ENCODE results near the gene TTBK2. TPM values are rescaled to one million over a fixed set of nuclear protein-coding genes. Genes with fewer than 3 reads are reported as not detected.

TTBK2 gene
- total RNA-seq, 1 donor from 2014 or later: 9.9 TPM

- no peak for DNase-seq (ENCODE audit: low read depth in 2 of 2)
Observed at GRCh38 chr15:42693942-42694341, 226.6 kb downstream of the TTBK2 start.

GRCh38 chr15:42693496-42693895, 227.1 kb downstream of the TTBK2 start:
- DNase-seq (ENCODE audit: low read depth in 2 of 2): no peak

GRCh38 chr15:42692997-42693396, 227.6 kb downstream of the TTBK2 start:
- no peak for DNase-seq (ENCODE audit: low read depth in 2 of 2)

GRCh38 chr15:42692536-42692935, 228.0 kb downstream of the TTBK2 start:
- no peak for DNase-seq (ENCODE audit: low read depth in 2 of 2)

- no peak for DNase-seq (ENCODE audit: low read depth in 2 of 2)
Observed at GRCh38 chr15:42691770-42692169, 228.8 kb downstream of the TTBK2 start.

GRCh38 chr15:42691308-42691707, 229.3 kb downstream of the TTBK2 start:
- no peak for DNase-seq (ENCODE audit: low read depth in 2 of 2)

Other genes with a start within 250 kb of the TTBK2 start
- gene CDAN1, start 183.7 kb downstream of the TTBK2 start, total RNA-seq: 7.8 and 8.9 TPM in 2 replicates
- gene UBR1, start 185.3 kb upstream of the TTBK2 start, total RNA-seq: 31.4 and 46.2 TPM in 2 replicates
- gene TMEM62, start 212.8 kb upstream of the TTBK2 start, total RNA-seq: 10.0 and 12.3 TPM in 2 replicates

Data from lung microvascular endothelial cell (primary cell).